GM18498 (cell line): ENCODE data around the gene SAAL1.
"Not testable (repeated sequence)": the region's sequence is repeated elsewhere in the genome, so short reads cannot be mapped to it uniquely, and the experiment has no call there.

Experiments
- ATAC-seq: cut with Tn5 transposase; IDR thresholded peaks from one replicate; pipeline ENCODE4 v1.9.1; 2021; ENCODE audit warnings: mild to moderate bottlenecking, moderate library complexity; ENCODE audit not compliant: unreplicated experiment

The SAAL1 gene

GRCh38 chr11:18105802-18106574 lies at the start of gene SAAL1:
SAAL1 (minus strand) TSS chr11:18106082; CDS start chr11:18106041, 41 bp downstream.
- peak; percentile 98 for ATAC-seq

GRCh38 chr11:18151581-18151980 lies 45.7 kb upstream of the SAAL1 start:
- no peak for ATAC-seq

GRCh38 chr11:18145837-18146236 lies 40.0 kb upstream of the SAAL1 start:
- ATAC-seq: no peak

GRCh38 chr11:18145025-18145424 lies 39.1 kb upstream of the SAAL1 start:
- ATAC-seq: no peak

- ATAC-seq: no peak
These were observed 38.4 kb upstream of the SAAL1 start for GRCh38 chr11:18144243-18144642.

- ATAC-seq: no peak
These were observed 34.3 kb upstream of the SAAL1 start for GRCh38 chr11:18140145-18140544.

- ATAC-seq: no peak
These were observed 31.4 kb upstream of the SAAL1 start for GRCh38 chr11:18137186-18137800.

- no peak for ATAC-seq
These were observed 29.4 kb upstream of the SAAL1 start for GRCh38 chr11:18135308-18135707.

GRCh38 chr11:18132341-18132740 lies 26.5 kb upstream of the SAAL1 start, which contains the start of gene MRGPRX3:
MRGPRX3 (plus strand) TSS chr11:18132571; CDS start chr11:18137203, 4,632 bp downstream.
- ATAC-seq: no peak

GRCh38 chr11:18131115-18131514 lies 25.2 kb upstream of the SAAL1 start:
- not testable (repeated sequence) for ATAC-seq

- ATAC-seq: not testable (repeated sequence)
These were observed 15.5 kb upstream of the SAAL1 start for GRCh38 chr11:18121331-18121828.

GRCh38 chr11:18115360-18116127 lies 9.7 kb upstream of the SAAL1 start:
- peak; percentile 88 for ATAC-seq

GRCh38 chr11:18111005-18111404 lies 5.1 kb upstream of the SAAL1 start:
- ATAC-seq: no peak

GRCh38 chr11:18108254-18108653 lies 2.4 kb upstream of the SAAL1 start:
- ATAC-seq: no peak

- ATAC-seq: no peak
These were observed 806 bp upstream of the SAAL1 start for GRCh38 chr11:18106688-18107087.

- no peak for ATAC-seq
These were observed 638 bp downstream of the SAAL1 start for GRCh38 chr11:18105086-18105801.

- ATAC-seq: no peak
These were observed 4.8 kb downstream of the SAAL1 start for GRCh38 chr11:18100926-18101656.

GRCh38 chr11:18093959-18094358 lies 11.9 kb downstream of the SAAL1 start:
- ATAC-seq: no peak

GRCh38 chr11:18091731-18092130 lies 14.2 kb downstream of the SAAL1 start:
- no peak for ATAC-seq

GRCh38 chr11:18088966-18089365 lies 16.9 kb downstream of the SAAL1 start:
- ATAC-seq: no peak
